H1 (cell line): ENCODE results near the gene PDE6B. TPM values are rescaled to one million over a fixed set of nuclear protein-coding genes. Genes with fewer than 3 reads are reported as not detected.

Source experiments
- CTCF ChIA-PET: fragments of 300-600 bp; sonication (Branson Sonifier 250); formaldehyde crosslinking; loops from one replicate; lab custom pipeline; 2021; ENCODE audit not compliant: partially characterized antibody; lab: Charles Lee
- POLR2A ChIA-PET: fragments of 300-600 bp; sonication (Branson Sonifier 250); formaldehyde crosslinking; loops from one replicate; lab custom pipeline; 2021; ENCODE audit warnings: inconsistent platforms; ENCODE audit not compliant: partially characterized antibody; lab: Charles Lee
- DNase-seq, 2 experiments: peaks; one replicate each; pipeline versions ENCODE4 v3.0.0 to v3.0.0-alpha.2; 2010 to 2022; ENCODE audit warnings: low spot score in 2 of 2, low read depth in 1 of 2, mixed read lengths in 1 of 2
- FAIRE-seq: peaks from 2 replicates; lab custom pipeline; 2011; peaks lifted over from hg19 to GRCh38; lab: Jason Lieb, UNC
- H2AFZ ChIP-seq: 2 replicates; pipeline ENCODE4 v1.8.1; 2012; ENCODE audit warnings: low read length, inconsistent platforms
- H2AK5ac ChIP-seq: 2 replicates; pipeline ENCODE4 v1.6.1; 2013; ENCODE audit warnings: low read depth, low read length
- H2BK120ac ChIP-seq: replicated peaks from 2 replicates; pipeline ENCODE3; 2013; ENCODE audit warnings: low read depth, low read length, inconsistent platforms
- H2BK12ac ChIP-seq: 2 replicates; pipeline ENCODE4 v1.6.1; 2013; ENCODE audit warnings: low read depth, low read length
- H2BK15ac ChIP-seq: 2 replicates; pipeline ENCODE4 v1.6.1; 2013; ENCODE audit warnings: low read length
- H2BK20ac ChIP-seq: 2 replicates; pipeline ENCODE4 v1.6.1; 2013; ENCODE audit warnings: low read length
- H2BK5ac ChIP-seq: 2 replicates; pipeline ENCODE4 v1.6.1; 2013; ENCODE audit warnings: low read depth, low read length
- H3K14ac ChIP-seq: 2 replicates; pipeline ENCODE4 v1.6.1; 2013; ENCODE audit warnings: inconsistent platforms; ENCODE audit not compliant: insufficient read length
- H3K18ac ChIP-seq: 2 replicates; pipeline ENCODE4 v1.6.1; 2013; ENCODE audit warnings: low read length; ENCODE audit errors: extremely low read depth
- H3K23ac ChIP-seq: 2 replicates; pipeline ENCODE4 v1.6.1; 2013; ENCODE audit warnings: inconsistent platforms; ENCODE audit not compliant: insufficient read length
- H3K23me2 ChIP-seq: 2 replicates; pipeline ENCODE4 v1.6.1; 2013; ENCODE audit warnings: low read depth, low read length
- H3K27ac ChIP-seq: 2 replicates; pipeline ENCODE4 v1.6.1; 2011; ENCODE audit warnings: low read depth, low read length, inconsistent platforms
- H3K27me3 ChIP-seq, 4 experiments: replicated peaks in 1 of 4; 1 replicate in 1 of 4; 2 replicates in 3 of 4; pipeline versions ENCODE4 v1.6.1 to v1.8.1; 2011 to 2013; ENCODE audit warnings: low read length in 3 of 4, mild to moderate bottlenecking in 3 of 4, inconsistent platforms in 2 of 4, mixed read lengths in 2 of 4, moderate library complexity in 1 of 4; ENCODE audit not compliant: control insufficient read depth in 3 of 4, insufficient read depth in 3 of 4; ENCODE audit errors: extremely low read depth in 1 of 4
- H3K36me3 ChIP-seq, 4 experiments: 2 replicates each; pipeline versions ENCODE4 v1.6.1 to v1.8.1; 2011 to 2013; ENCODE audit warnings: mild to moderate bottlenecking in 4 of 4, low read length in 3 of 4, moderate library complexity in 2 of 4, control low read depth in 1 of 4, inconsistent platforms in 1 of 4; ENCODE audit not compliant: insufficient read depth in 4 of 4, control insufficient read depth in 2 of 4
- H3K4ac ChIP-seq: replicated peaks from 2 replicates; pipeline ENCODE3; 2013; ENCODE audit warnings: low read length, low read depth, mixed read lengths, inconsistent platforms; ENCODE audit not compliant: insufficient read length
- H3K4me1 ChIP-seq, 4 experiments: replicated peaks in 1 of 4; 1 replicate in 1 of 4; 2 replicates in 3 of 4; pipeline versions ENCODE4 v1.6.1 to v1.8.1; 2011 to 2013; ENCODE audit warnings: low read length in 3 of 4, inconsistent platforms in 2 of 4, mixed read lengths in 1 of 4; ENCODE audit not compliant: insufficient read depth in 4 of 4, control insufficient read depth in 3 of 4
- H3K4me2 ChIP-seq, 2 experiments: 2 replicates each; pipeline versions ENCODE4 v1.6.1 to v1.8.1; 2011 to 2013; ENCODE audit warnings: low read depth in 2 of 2, low read length in 2 of 2, control low read depth in 1 of 2, inconsistent platforms in 1 of 2, mild to moderate bottlenecking in 1 of 2; ENCODE audit not compliant: insufficient read depth in 1 of 2
- H3K4me3 ChIP-seq, 4 experiments: fragments of 200-600, 300-600 bp in 1 of 4; sonication (generic), shearing (Covaris generic), sonication (Bioruptor Twin) in 1 of 4; 2 replicates each; pipeline versions ENCODE4 v1.5.1 to v1.8.1; 2011 to 2016; ENCODE audit warnings: low read length in 4 of 4, low read depth in 3 of 4, control low read depth in 2 of 4, inconsistent platforms in 2 of 4, mild to moderate bottlenecking in 2 of 4, mixed read lengths in 1 of 4, moderate library complexity in 1 of 4; ENCODE audit not compliant: insufficient read depth in 2 of 4; ENCODE audit errors: extremely low read depth in 1 of 4
- H3K56ac ChIP-seq: replicated peaks from 2 replicates; pipeline ENCODE3; 2013; ENCODE audit warnings: low read depth, mild to moderate bottlenecking, mixed read lengths, low read length, inconsistent platforms; ENCODE audit not compliant: insufficient read length
- H3K79me1 ChIP-seq: 2 replicates; pipeline ENCODE4 v1.6.1; 2013; ENCODE audit warnings: low read depth, low read length, control low read depth
- H3K79me2 ChIP-seq, 2 experiments: 2 replicates each; pipeline versions ENCODE4 v1.6.1 to v1.8.1; 2012 to 2013; ENCODE audit warnings: low read length in 2 of 2, mild to moderate bottlenecking in 2 of 2, inconsistent platforms in 1 of 2; ENCODE audit not compliant: insufficient read depth in 2 of 2, control insufficient read depth in 1 of 2
- H3K9ac ChIP-seq, 4 experiments: replicated peaks in 1 of 4; 1 replicate in 1 of 4; 2 replicates in 3 of 4; pipeline versions ENCODE4 v1.6.1 to v1.8.1; 2011 to 2013; ENCODE audit warnings: low read depth in 3 of 4, low read length in 3 of 4, control low read depth in 2 of 4, mild to moderate bottlenecking in 2 of 4, moderate library complexity in 2 of 4, inconsistent platforms in 1 of 4; ENCODE audit errors: extremely low read depth in 1 of 4
- H3K9me3 ChIP-seq, 2 experiments: 2 replicates each; pipeline versions ENCODE4 v1.6.1 to v1.8.1; 2012 to 2013; ENCODE audit warnings: mild to moderate bottlenecking in 2 of 2, moderate library complexity in 2 of 2, control low read depth in 1 of 2, inconsistent platforms in 1 of 2, low read depth in 1 of 2, low read length in 1 of 2, mixed read lengths in 1 of 2; ENCODE audit not compliant: insufficient read depth in 2 of 2
- H4K20me1 ChIP-seq, 2 experiments: replicated peaks in 1 of 2; 2 replicates each; pipeline versions ENCODE3 to v1.8.1; 2011 to 2013; ENCODE audit warnings: inconsistent platforms in 2 of 2, low read length in 2 of 2, mild to moderate bottlenecking in 1 of 2; ENCODE audit not compliant: insufficient read depth in 2 of 2, control insufficient read depth in 1 of 2
- H4K5ac ChIP-seq: 2 replicates; pipeline ENCODE4 v1.6.1; 2013; ENCODE audit warnings: low read length, low read depth, mixed read lengths, inconsistent platforms; ENCODE audit not compliant: insufficient read length
- H4K8ac ChIP-seq: 2 replicates; pipeline ENCODE4 v1.8.0; 2013; ENCODE audit warnings: mild to moderate bottlenecking, moderate library complexity, low read length, inconsistent platforms; ENCODE audit not compliant: insufficient read depth; ENCODE audit errors: extremely low read depth
- H4K91ac ChIP-seq: replicated peaks from 2 replicates; pipeline ENCODE3; 2013; ENCODE audit warnings: low read length, mixed read lengths, inconsistent platforms; ENCODE audit not compliant: insufficient read length
- BACH1 ChIP-seq: IDR thresholded peaks from 2 replicates; pipeline ENCODE4 v1.6.1; 2012; ENCODE audit warnings: low read length, improper control_type of control experiment
- BRCA1 ChIP-seq: IDR thresholded peaks from 2 replicates; pipeline ENCODE4 v1.6.1; 2012; ENCODE audit warnings: low read depth, low read length, improper control_type of control experiment
- EZH2 ChIP-seq: fragments of 200-600 bp; sonication (generic); IDR thresholded peaks from 2 replicates; pipeline ENCODE4 v1.7.1; 2012; ENCODE audit warnings: low read depth, mild to moderate bottlenecking, moderate library complexity, low read length, inconsistent platforms; ENCODE audit not compliant: severe bottlenecking
- SP2 ChIP-seq: IDR thresholded peaks from 2 replicates; pipeline ENCODE4 v1.6.1; 2012; ENCODE audit warnings: mild to moderate bottlenecking, low read length, inconsistent platforms
- WGBS, 2 experiments: shearing (Covaris generic) in 1 of 2; methylation state at CpG; one replicate each; pipeline versions ENCODE4 v1.1.6 to v1.1.7; 2013 to 2015; ENCODE audit warnings: low lambda C conversion rate in 2 of 2, mixed read lengths in 2 of 2, inconsistent platforms in 1 of 2, low coverage in 1 of 2, missing lambda C conversion rate in 1 of 2; ENCODE audit not compliant: insufficient replicate concordance in 2 of 2, insufficient coverage in 1 of 2, insufficient read length in 1 of 2; ENCODE audit errors: extremely low coverage in 1 of 2, missing lambda C conversion rate in 1 of 2; 5-methylcytosine and 5-hydroxymethylcytosine counted together
- polyA plus RNA-seq, 7 experiments: library from polyadenylated mRNA; depleted of rRNA in 3 of 7; stranded (reverse) in 5 of 7; unstranded in 2 of 7; fragments of >200 nt in 5 of 7; fragments of 200-250 nt in 2 of 7; gene quantifications; 1 replicate in 5 of 7; 2 replicates in 1 of 7; 4 replicates in 1 of 7; pipeline versions ENCODE4 v1.2.1 to v1.2.3, GENCODE V29; 2011 to 2013; ENCODE audit warnings: missing spikeins in 2 of 7, mixed read lengths in 2 of 7
- total RNA-seq: library from RNA; stranded (reverse); fragmentation: NEBNext Ultra II Directional; extraction: Animal tissue kit (Norgen Biotek cat#: 25700); gene quantifications from 2 replicates; pipeline ENCODE4 v1.2.1, GENCODE V29; 2021
- TF ChIP-seq, protein P1 (sequence below): IDR thresholded peaks from 2 replicates; pipeline ENCODE4 v1.6.1; 2012; ENCODE audit warnings: inconsistent platforms

Gene PDE6B
- total and polyA plus RNA-seq, 2 of the 8 experiments (the other 6 are each of a cell fraction or from before 2014, with no cell fraction given) = 4.1 to 8.4 TPM

- Histone ChIP-seq H2AK5ac (no peak overlapping the region), H3K23ac (no peak overlapping the region), H4K91ac (peak overlapping the region; percentile 74), H2BK5ac (no peak overlapping the region), H3K27ac (no peak overlapping the region), H4K5ac (no peak overlapping the region), H3K4ac (no peak overlapping the region), H2BK15ac (no peak overlapping the region), H3K14ac (no peak overlapping the region), H3K9me3 (no peaks in the 10 kb centered on the region), H4K8ac (peak overlapping the region; percentile 62; the same call in 1 of the 2 replicates), H3K9ac (no peak overlapping the region), H3K79me1 (no peaks in the 10 kb centered on the region; the same call in 1 of the 2 replicates), H3K23me2 (no peaks in the 10 kb centered on the region), H2BK120ac (no peak overlapping the region), H3K4me2 (no peak overlapping the region), H3K56ac (no peak overlapping the region), H2BK20ac (no peak overlapping the region), H2BK12ac (no peak overlapping the region), H3K4me1 (peaks cover 0 to 18% (median 8%) of the 10 kb centered on the region in 4 experiments; a peak in 5 of 7 replicates), H4K20me1 (peaks cover 0 to 3% of the 10 kb centered on the region in 2 experiments), H3K79me2 (no peaks in the 10 kb centered on the region), H3K18ac (no peak overlapping the region), H3K36me3 (no peaks in the 10 kb centered on the region), H3K27me3 (no peaks in the 10 kb centered on the region; a peak in 1 of 7 replicates), H2AFZ (no peak overlapping the region), H3K4me3 (no peak overlapping the region)
- CTCF ChIA-PET = interaction anchor here (0.7 to 2.2 kb wide), 4 partner anchors 10 to 100 kb away, joined by 3 to 6 read pairs (median 4); no protein-coding TSS in a partner anchor
- no peak for TF ChIP-seq BRCA1
- TF ChIP-seq EZH2 = no peak
- TF ChIP-seq BACH1 = no peak
- no peak for TF ChIP-seq SP2
- TF ChIP-seq, protein P1, sequence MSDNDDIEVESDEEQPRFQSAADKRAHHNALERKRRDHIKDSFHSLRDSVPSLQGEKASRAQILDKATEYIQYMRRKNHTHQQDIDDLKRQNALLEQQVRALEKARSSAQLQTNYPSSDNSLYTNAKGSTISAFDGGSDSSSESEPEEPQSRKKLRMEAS = no peak
- FAIRE-seq = no peak
- WGBS, 2 experiments = 85% methylated on average over 14 of the region's 20 CpGs; no CpG with 5 or more reads in 1 of the 2 experiments
- POLR2A ChIA-PET = interaction anchor here (0.8 to 1.6 kb wide), 4 partner anchors 17 to 54 kb away, joined by 3 to 6 read pairs (median 3); no protein-coding TSS in a partner anchor
- no peak for DNase-seq
Measured at GRCh38 chr4:626201-627091, 1.1 kb downstream of the PDE6B start.
